HG03342 (cell line): ENCODE results near the gene PIK3R1.

Source experiments
- ATAC-seq: cut with Tn5 transposase; IDR thresholded peaks from one replicate; pipeline ENCODE4 v1.9.1; 2021; ENCODE audit warnings: mild to moderate bottlenecking, moderate library complexity; ENCODE audit not compliant: unreplicated experiment

The PIK3R1 gene

GRCh38 chr5:68318955-68319705 lies 103.6 kb downstream of the PIK3R1 start:
- ATAC-seq = no peak

GRCh38 chr5:68319706-68320412 lies 104.3 kb downstream of the PIK3R1 start:
- ATAC-seq = no peak

- no peak for ATAC-seq
Measured at GRCh38 chr5:68320413-68320986, 104.9 kb downstream of the PIK3R1 start.

- no peak for ATAC-seq
Measured at GRCh38 chr5:68325065-68325580, 109.6 kb downstream of the PIK3R1 start.

- ATAC-seq = no peak
Measured at GRCh38 chr5:68329554-68330255, 114.1 kb downstream of the PIK3R1 start.

GRCh38 chr5:68330574-68330973 lies 115.0 kb downstream of the PIK3R1 start:
- ATAC-seq = no peak

- peak; percentile 80 for ATAC-seq
Measured at GRCh38 chr5:68331192-68332079, 115.9 kb downstream of the PIK3R1 start.

GRCh38 chr5:68332080-68332451 lies 116.5 kb downstream of the PIK3R1 start:
- ATAC-seq = peak; percentile 16

GRCh38 chr5:68332556-68332955 lies 117.0 kb downstream of the PIK3R1 start:
- no peak for ATAC-seq

GRCh38 chr5:68333649-68334552 lies 118.3 kb downstream of the PIK3R1 start:
- no peak for ATAC-seq

- no peak for ATAC-seq
Measured at GRCh38 chr5:68334553-68334886, 119.0 kb downstream of the PIK3R1 start.

GRCh38 chr5:68335075-68335474 lies 119.5 kb downstream of the PIK3R1 start:
- ATAC-seq = no peak

GRCh38 chr5:68336200-68336599 lies 120.6 kb downstream of the PIK3R1 start:
- no peak for ATAC-seq

GRCh38 chr5:68337235-68337634 lies 121.7 kb downstream of the PIK3R1 start:
- no peak for ATAC-seq

GRCh38 chr5:68339921-68340321 lies 124.4 kb downstream of the PIK3R1 start:
- no peak for ATAC-seq

- ATAC-seq = no peak
Measured at GRCh38 chr5:68341006-68341405, 125.5 kb downstream of the PIK3R1 start.

GRCh38 chr5:68342693-68343092 lies 127.1 kb downstream of the PIK3R1 start:
- no peak for ATAC-seq

GRCh38 chr5:68343421-68343826 lies 127.9 kb downstream of the PIK3R1 start:
- peak; percentile 82 for ATAC-seq

GRCh38 chr5:68344447-68345111 lies 129.0 kb downstream of the PIK3R1 start:
- no peak for ATAC-seq
